Endothelial cell of umbilical vein (primary cell): ENCODE measurements around the gene TGFBR2. TPM values are rescaled to one million over a fixed set of nuclear protein-coding genes. Genes with fewer than 3 reads are reported as not detected.

Experiments
- BruUV-seq: library from RNA; stranded (reverse); fragments of 400-500 nt; replicated peaks from 2 replicates; lab custom pipeline; 2021; lab: Mats Ljungman, UMichigan
- CTCF ChIA-PET: fragments of 300-600, 350-600 bp; sonication (Branson Sonifier 250); formaldehyde crosslinking; loops from one replicate; lab custom pipeline; 2021; ENCODE audit warnings: antibody characterized with exemption, inconsistent platforms; lab: Charles Lee
- POLR2A ChIA-PET: fragments of 300-600, 350-600 bp; sonication (Branson Sonifier 250); formaldehyde crosslinking; loops from one replicate; lab custom pipeline; 2021; ENCODE audit warnings: antibody characterized with exemption, inconsistent platforms; lab: Charles Lee
- DNase-seq: peaks from one replicate; pipeline ENCODE4 v3.0.0-alpha.2; 2011; ENCODE audit warnings: low read depth, low spot score
- FAIRE-seq: peaks from 2 replicates; lab custom pipeline; 2011; peaks lifted over from hg19 to GRCh38; lab: Jason Lieb, UNC
- H2AFZ ChIP-seq: 2 replicates; pipeline ENCODE4 v1.6.0; 2012; ENCODE audit warnings: low read depth, low read length, control low read depth, inconsistent platforms
- H3K27ac ChIP-seq: 2 replicates; pipeline ENCODE4 v1.5.1; 2011; ENCODE audit warnings: low read depth, mild to moderate bottlenecking, control low read depth, low read length, moderate library complexity; ENCODE audit not compliant: insufficient read depth
- H3K27me3 ChIP-seq, 2 experiments: 2 replicates each; pipeline versions ENCODE4 v1.6.0 to v1.6.1; 2011; ENCODE audit warnings: low read length in 2 of 2, mixed read lengths in 1 of 2; ENCODE audit not compliant: control insufficient read depth in 2 of 2, insufficient read depth in 2 of 2
- H3K36me3 ChIP-seq, 2 experiments: 2 replicates in 1 of 2; 3 replicates in 1 of 2; pipeline ENCODE4 v1.5.1; 2011; ENCODE audit warnings: low read length in 2 of 2, mild to moderate bottlenecking in 1 of 2, moderate library complexity in 1 of 2; ENCODE audit not compliant: control insufficient read depth in 2 of 2, insufficient read depth in 2 of 2; ENCODE audit errors: extremely low read depth in 1 of 2
- H3K4me1 ChIP-seq: 3 replicates; pipeline ENCODE4 v1.5.1; 2011; ENCODE audit warnings: mild to moderate bottlenecking, low read length; ENCODE audit not compliant: control insufficient read depth, insufficient read depth; ENCODE audit errors: extremely low read depth
- H3K4me2 ChIP-seq: 2 replicates; pipeline ENCODE4 v1.6.1; 2011; ENCODE audit warnings: low read length, control low read depth, mixed read lengths; ENCODE audit not compliant: insufficient read depth
- H3K4me3 ChIP-seq, 3 experiments: fragments of 200-600 bp in 1 of 3; sonication (generic), shearing (Covaris generic) in 1 of 3; replicated peaks in 1 of 3; 2 replicates each; pipeline ENCODE4 v1.5.1; 2011 to 2016; ENCODE audit warnings: control low read depth in 3 of 3, low read length in 3 of 3, mild to moderate bottlenecking in 2 of 3, inconsistent platforms in 1 of 3, low read depth in 1 of 3, moderate library complexity in 1 of 3; ENCODE audit not compliant: insufficient read depth in 1 of 3
- H3K79me2 ChIP-seq: 2 replicates; pipeline ENCODE4 v1.6.0; 2012; ENCODE audit warnings: low read length, inconsistent platforms; ENCODE audit not compliant: control insufficient read depth, insufficient read depth
- H3K9ac ChIP-seq: replicated peaks from 2 replicates; pipeline ENCODE3; 2011; ENCODE audit warnings: low read length, control low read depth; ENCODE audit not compliant: insufficient read depth; ENCODE audit errors: extremely low read depth
- H3K9me1 ChIP-seq: replicated peaks from 3 replicates; pipeline ENCODE4 v1.6.0; 2011; ENCODE audit warnings: mild to moderate bottlenecking, low read length; ENCODE audit not compliant: control insufficient read depth, insufficient read depth; ENCODE audit errors: extremely low read depth
- H3K9me3 ChIP-seq: replicated peaks from 2 replicates; pipeline ENCODE4 v1.5.1; 2012; ENCODE audit warnings: low read length, inconsistent platforms; ENCODE audit not compliant: control insufficient read depth, insufficient read depth
- H4K20me1 ChIP-seq: replicated peaks from 2 replicates; pipeline ENCODE3; 2011; ENCODE audit warnings: mild to moderate bottlenecking, low read length; ENCODE audit not compliant: control insufficient read depth, insufficient read depth; ENCODE audit errors: extremely low read depth
- CTCF ChIP-seq, 2 donors: IDR thresholded peaks; 1 replicate in 1 of 2; 2 replicates in 1 of 2; pipeline ENCODE4 v1.5.1; 2011; ENCODE audit warnings: low read length in 2 of 2, mild to moderate bottlenecking in 2 of 2, moderate library complexity in 2 of 2, control low read depth in 1 of 2, inconsistent platforms in 1 of 2, low read depth in 1 of 2; ENCODE audit not compliant: insufficient read depth in 1 of 2; ENCODE audit errors: extremely low read depth in 1 of 2
- EZH2 ChIP-seq: IDR thresholded peaks from 2 replicates; pipeline ENCODE4 v1.6.1; 2012; ENCODE audit warnings: borderline replicate concordance, low read depth, mild to moderate bottlenecking, moderate library complexity, low read length, inconsistent platforms; ENCODE audit not compliant: severe bottlenecking
- FOS ChIP-seq: IDR thresholded peaks from 2 replicates; pipeline ENCODE4 v1.6.1; 2011; ENCODE audit warnings: mild to moderate bottlenecking, low read length, moderate library complexity, borderline replicate concordance; ENCODE audit not compliant: insufficient read depth
- GATA2 ChIP-seq: IDR thresholded peaks from 2 replicates; pipeline ENCODE4 v1.7.0; 2011; ENCODE audit warnings: low read depth, mild to moderate bottlenecking, moderate library complexity, mixed read lengths, low read length; ENCODE audit not compliant: insufficient read length, insufficient read depth
- JUN ChIP-seq: IDR thresholded peaks from 2 replicates; pipeline ENCODE4 v1.6.1; 2011; ENCODE audit warnings: borderline replicate concordance, low read depth; ENCODE audit not compliant: insufficient read length, insufficient read depth
- MAX ChIP-seq: IDR thresholded peaks from 2 replicates; pipeline ENCODE4 v1.6.1; 2011; ENCODE audit not compliant: insufficient read depth, insufficient read length
- MYC ChIP-seq: IDR thresholded peaks from one replicate; pipeline ENCODE4 v1.6.1; 2011; ENCODE audit warnings: mild to moderate bottlenecking, low read depth, low read length
- POLR2A ChIP-seq: IDR thresholded peaks from 2 replicates; pipeline ENCODE4 v1.6.1; 2012; ENCODE audit warnings: low read depth, mild to moderate bottlenecking, control low read depth, low read length
- POLR2AphosphoS5 ChIP-seq: IDR thresholded peaks from 2 replicates; pipeline ENCODE4 v1.6.1; 2012; ENCODE audit warnings: low read depth, mild to moderate bottlenecking, control low read depth, low read length, moderate library complexity; ENCODE audit not compliant: insufficient read depth
- dilution Hi-C: fragments of 300-500 bp; cut with MboI; formaldehyde crosslinking; loops from one replicate; pipeline ENCODE4 v1.15.0; 2019; ENCODE audit warnings: low sequenced_read_pairs; ENCODE audit not compliant: extremely low pct_ligation_motif_present
- intact Hi-C: fragments of 100-400 bp; cut with micrococcal nuclease; formaldehyde crosslinking; loops from one replicate; pipeline ENCODE4 v1.10.0; 2022
- polyA plus RNA-seq, 4 experiments: library from polyadenylated mRNA; depleted of rRNA in 3 of 4; stranded (reverse) in 3 of 4; unstranded in 1 of 4; fragments of >200 nt; gene quantifications; 2 replicates each; pipeline versions ENCODE4 v1.2.1 to v1.2.3, GENCODE V29; 2011 to 2012; ENCODE audit warnings: missing spikeins in 1 of 4
- total RNA-seq: library from RNA; stranded (reverse); gene quantifications from 2 replicates; pipeline ENCODE4 v1.2.3, GENCODE V29; 2021

The TGFBR2 gene
- total and polyA plus RNA-seq, 2 donors (not counting 3 experiments of a cell fraction or from before 2014, with no cell fraction given) = 227 to 250 TPM

- Histone ChIP-seq H3K27me3 (no peaks in the 10 kb centered on the region), H3K9me3 (no peaks in the 10 kb centered on the region), H2AFZ (no peak overlapping the region), H3K79me2 (peaks cover 94% of the 10 kb centered on the region), H3K9me1 (no peaks in the 10 kb centered on the region), H3K9ac (no peak overlapping the region), H3K4me3 (no peak overlapping the region), H3K4me2 (no peak overlapping the region), H4K20me1 (peaks cover 9% of the 10 kb centered on the region), H3K36me3 (peaks cover 7 to 41% of the 10 kb centered on the region in 2 experiments), H3K27ac (no peak overlapping the region), H3K4me1 (peaks cover 39% of the 10 kb centered on the region)
- BruUV-seq = no TSS peak
- DNase-seq (no peak), FAIRE-seq (no peak)
- ChIA-PET POLR2A (no interaction called here), CTCF (interaction anchor here (0.7 to 2.0 kb wide), 4 partner anchors 9 to 123 kb away, joined by 3 to 5 read pairs (median 4); no protein-coding TSS in a partner anchor)
- TF ChIP-seq EZH2 (no peak), FOS (no peak), MAX (no peak), CTCF (IDR thresholded peaks at IDR 0.05; ENCODE audit: extremely low read depth in 1 of 2, insufficient read depth in 1 of 2, low read depth in 1 of 2, low read length in 2 of 2) (no peak), JUN (no peak), MYC (no peak), GATA2 (no peak), POLR2AphosphoS5 (no peak), POLR2A (no peak)
- intact Hi-C loops = no loop called here
- dilution Hi-C loops = no loop called here
Measured at GRCh38 chr3:30641416-30642251, 35.2 kb downstream of the TGFBR2 start.
